Measurements from ENCODE around the gene PPM1B. TPM values are rescaled to one million over a fixed set of nuclear protein-coding genes. Genes with fewer than 3 reads are reported as not detected.

The PPM1B gene
- total and polyA plus RNA-seq, 2 donors (not counting 1 experiment from before 2014, with no cell fraction given) = 25.8 to 34.5 TPM

DNA sequence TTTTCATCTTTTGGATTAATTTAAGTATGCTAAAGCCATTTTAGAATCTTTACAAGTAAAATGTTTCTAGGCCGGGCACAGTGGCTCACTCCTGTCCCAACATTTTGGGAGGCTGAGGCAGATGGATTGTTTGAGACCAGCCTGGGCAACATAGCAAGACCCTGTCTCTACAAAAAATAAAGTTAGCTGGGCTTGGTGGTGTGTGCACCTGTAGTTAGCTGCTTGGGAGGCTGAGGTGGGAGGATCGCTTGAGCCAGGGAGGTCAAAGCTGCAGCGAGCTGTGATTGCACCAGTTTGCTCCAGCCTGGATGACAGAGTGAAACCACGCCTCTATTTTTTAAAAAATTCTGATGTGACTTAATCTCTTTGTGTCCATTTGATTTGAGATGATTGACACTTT lies 3.9 kb downstream of the PPM1B start:
- peaks cover 68% of the 10 kb centered on the region for H3K79me2 ChIP-seq (ENCODE audit: control insufficient read depth, insufficient read depth, low read length)
- H3K4me1 ChIP-seq (ENCODE audit: control insufficient read depth, extremely low read depth, insufficient read depth, low read length) = peaks cover 5% of the 10 kb centered on the region
- no peaks in the 10 kb centered on the region for H4K20me1 ChIP-seq (ENCODE audit: control insufficient read depth, extremely low read depth, insufficient read depth, low read length)
- H3K4me2 ChIP-seq (ENCODE audit: extremely low read depth, insufficient read depth, low read length) = no peak overlapping the region
- no peaks in the 10 kb centered on the region for H3K36me3 ChIP-seq (ENCODE audit: control insufficient read depth, insufficient read depth, low read length)
- H3K27me3 ChIP-seq (ENCODE audit: control insufficient read depth, insufficient read depth, low read length) = no peaks in the 10 kb centered on the region
- H3K9ac ChIP-seq (ENCODE audit: insufficient read depth, low read length) = no peak overlapping the region
- no peak overlapping the region for H3K27ac ChIP-seq (ENCODE audit: insufficient read depth, low read length)
- no peak for DNase-seq (ENCODE audit: low read depth in 2 of 2)
- no peak overlapping the region for H3K4me3 ChIP-seq (replicated peaks in 1 of 4; ENCODE audit: control extremely low read depth in 1 of 4, insufficient read depth in 1 of 4, low read depth in 3 of 4, low read length in 4 of 4)
- TF ChIP-seq CTCF (conservative IDR thresholded peaks at IDR 0.05 in 1 of 2, IDR thresholded peaks at IDR 0.05 in 1 of 2; ENCODE audit: low read depth in 1 of 2, low read length in 2 of 2) (no peak), EZH2 (IDR thresholded peaks at IDR 0.05; ENCODE audit: low read length, missing control alignments) (no peak)
- no peak overlapping the region for H2AFZ ChIP-seq (ENCODE audit: low read length)
- H3K9me3 ChIP-seq (ENCODE audit: control insufficient read depth, insufficient read depth, low read depth, low read length) = no peaks in the 10 kb centered on the region

GRCh38 chr2:44178950-44179349 lies 10.3 kb downstream of the PPM1B start:
- Histone ChIP-seq H3K27ac (ENCODE audit: insufficient read depth, low read length) (no peak overlapping the region), H3K27me3 (ENCODE audit: control insufficient read depth, insufficient read depth, low read length) (no peaks in the 10 kb centered on the region), H3K4me2 (ENCODE audit: extremely low read depth, insufficient read depth, low read length) (no peak overlapping the region), H3K79me2 (ENCODE audit: control insufficient read depth, insufficient read depth, low read length) (peaks cover 46% of the 10 kb centered on the region), H2AFZ (ENCODE audit: low read length) (no peak overlapping the region), H3K36me3 (ENCODE audit: control insufficient read depth, insufficient read depth, low read length) (no peaks in the 10 kb centered on the region), H4K20me1 (ENCODE audit: control insufficient read depth, extremely low read depth, insufficient read depth, low read length) (no peaks in the 10 kb centered on the region), H3K9me3 (ENCODE audit: control insufficient read depth, insufficient read depth, low read depth, low read length) (no peaks in the 10 kb centered on the region), H3K4me3 (replicated peaks in 1 of 4; ENCODE audit: control extremely low read depth in 1 of 4, insufficient read depth in 1 of 4, low read depth in 3 of 4, low read length in 4 of 4) (no peak overlapping the region), H3K4me1 (ENCODE audit: control insufficient read depth, extremely low read depth, insufficient read depth, low read length) (no peaks in the 10 kb centered on the region), H3K9ac (ENCODE audit: insufficient read depth, low read length) (no peak overlapping the region)
- TF ChIP-seq EZH2 (IDR thresholded peaks at IDR 0.05; ENCODE audit: low read length, missing control alignments) = no peak
- no peak for TF ChIP-seq CTCF (conservative IDR thresholded peaks at IDR 0.05 in 1 of 2, IDR thresholded peaks at IDR 0.05 in 1 of 2; ENCODE audit: low read depth in 1 of 2, low read length in 2 of 2)
- DNase-seq (ENCODE audit: low read depth in 2 of 2) = no peak

GRCh38 chr2:44181648-44182047 lies 13.0 kb downstream of the PPM1B start:
- H3K4me1 ChIP-seq (ENCODE audit: control insufficient read depth, extremely low read depth, insufficient read depth, low read length) = no peaks in the 10 kb centered on the region
- H3K4me2 ChIP-seq (ENCODE audit: extremely low read depth, insufficient read depth, low read length) = no peak overlapping the region
- no peaks in the 10 kb centered on the region for H4K20me1 ChIP-seq (ENCODE audit: control insufficient read depth, extremely low read depth, insufficient read depth, low read length)
- H3K27me3 ChIP-seq (ENCODE audit: control insufficient read depth, insufficient read depth, low read length) = no peaks in the 10 kb centered on the region
- H3K9me3 ChIP-seq (ENCODE audit: control insufficient read depth, insufficient read depth, low read depth, low read length) = no peaks in the 10 kb centered on the region
- H3K79me2 ChIP-seq (ENCODE audit: control insufficient read depth, insufficient read depth, low read length) = peaks cover 39% of the 10 kb centered on the region
- no peaks in the 10 kb centered on the region for H3K36me3 ChIP-seq (ENCODE audit: control insufficient read depth, insufficient read depth, low read length)
- H2AFZ ChIP-seq (ENCODE audit: low read length) = no peak overlapping the region
- H3K27ac ChIP-seq (ENCODE audit: insufficient read depth, low read length) = no peak overlapping the region
- no peak overlapping the region for H3K9ac ChIP-seq (ENCODE audit: insufficient read depth, low read length)
- TF ChIP-seq EZH2 (IDR thresholded peaks at IDR 0.05; ENCODE audit: low read length, missing control alignments) (no peak), CTCF (conservative IDR thresholded peaks at IDR 0.05 in 1 of 2, IDR thresholded peaks at IDR 0.05 in 1 of 2; ENCODE audit: low read depth in 1 of 2, low read length in 2 of 2) (no peak)
- no peak overlapping the region for H3K4me3 ChIP-seq (replicated peaks in 1 of 4; ENCODE audit: control extremely low read depth in 1 of 4, insufficient read depth in 1 of 4, low read depth in 3 of 4, low read length in 4 of 4)
- DNase-seq (ENCODE audit: low read depth in 2 of 2) = no peak

Data from fibroblast of lung (primary cell).